Caki2 (cell line): ENCODE results near the gene RNLS. TPM values are rescaled to one million over a fixed set of nuclear protein-coding genes. Genes with fewer than 3 reads are reported as not detected.

Experiments
- DNase-seq: peaks from one replicate; pipeline ENCODE4 v3.0.0-alpha.2; 2015; ENCODE audit warnings: low read depth
- in situ Hi-C: cut with HindIII; loops from 2 replicates; pipeline ENCODE4 v1.10.0; 2016; ENCODE audit warnings: low sequenced_read_pairs, low pct_unique_long_range_greater_than_20kb, mixed read lengths
- total RNA-seq: library from RNA; depleted of rRNA; stranded (reverse); fragments of >200 nt; shearing (Covaris generic); gene quantifications from 2 replicates; pipeline ENCODE4 v1.2.3, GENCODE V29; 2014; ENCODE audit warnings: low replicate concordance

RNLS gene
- total RNA-seq, 1 experiment from 2014 or later: 19.1 TPM

- in situ Hi-C loops: no loop called here
- no peak for DNase-seq
Measured at GRCh38 chr10:88271761-88272543, 311.2 kb downstream of the RNLS start.

DNA sequence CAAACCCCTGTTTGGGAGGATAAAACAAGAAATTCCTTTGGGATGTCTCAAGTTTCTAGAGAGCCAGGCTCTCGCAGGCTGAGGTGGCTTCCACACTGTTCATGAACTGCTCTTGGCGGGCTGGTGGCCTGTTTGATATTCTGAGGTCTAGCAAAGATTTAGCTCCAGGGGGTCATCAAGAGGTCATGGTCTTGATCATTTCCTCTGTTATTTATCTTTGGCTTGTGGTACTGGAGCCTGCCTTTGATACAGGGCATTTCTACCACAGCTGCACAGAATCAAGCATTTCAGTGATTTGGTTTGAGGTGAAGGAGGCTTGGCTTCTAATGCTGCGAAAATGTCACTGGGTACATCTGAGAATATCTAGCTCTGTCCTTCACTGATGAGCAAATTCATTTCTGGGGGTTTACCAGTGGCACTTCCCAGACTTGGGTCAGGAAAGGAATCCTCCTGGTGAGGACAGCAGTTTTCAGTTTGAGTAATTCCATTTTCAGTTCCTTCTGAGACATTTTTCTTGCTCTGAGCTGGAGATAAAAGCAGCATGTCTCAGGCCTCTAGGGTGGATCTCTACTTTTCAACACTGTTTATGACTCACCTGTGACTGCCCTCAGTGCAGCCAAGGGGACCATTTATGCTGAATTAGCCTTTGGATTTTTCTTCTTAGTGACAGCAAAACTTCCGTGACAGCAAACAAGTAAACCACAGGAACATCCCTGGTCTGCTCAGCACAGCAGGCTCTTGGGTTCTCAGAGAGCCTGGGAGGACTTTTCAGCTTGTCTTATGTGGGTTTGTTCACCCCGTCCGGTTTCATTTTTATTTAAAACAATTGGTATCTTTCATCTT, 312.0 kb downstream of the RNLS start:
- no peak for DNase-seq
- in situ Hi-C loops: no loop called here

GRCh38 chr10:88270061-88270808, 312.9 kb downstream of the RNLS start:
- in situ Hi-C loops: no loop called here

DNA sequence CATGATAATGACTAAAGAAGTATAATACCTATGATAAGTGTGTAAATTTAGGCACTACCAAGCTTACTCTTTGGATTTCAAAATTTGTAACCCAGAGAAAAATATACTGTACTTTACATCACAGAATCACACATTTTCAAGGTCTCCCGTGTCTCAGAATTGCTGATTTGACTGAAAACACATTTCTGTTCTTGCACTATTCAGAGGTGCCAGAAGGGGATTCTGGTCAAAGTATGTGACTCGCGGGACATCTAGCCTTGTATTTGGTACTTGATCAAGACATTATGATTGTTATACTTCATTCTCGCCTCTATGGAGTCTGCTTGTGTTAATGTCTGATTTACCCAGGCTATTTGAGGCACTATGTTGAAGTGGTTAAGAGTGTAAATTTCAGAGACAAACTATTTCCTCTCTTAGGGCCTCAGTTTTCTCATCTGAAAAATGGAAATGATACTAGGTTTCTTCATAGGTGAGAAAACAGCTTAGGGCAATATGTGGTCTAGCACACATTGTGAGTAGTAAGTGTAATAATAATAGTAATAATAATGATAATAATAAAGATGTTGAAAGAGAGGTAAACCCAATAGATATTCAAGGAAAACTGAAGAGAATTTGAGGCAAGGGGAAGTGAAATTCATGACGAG, 320.4 kb downstream of the RNLS start:
- in situ Hi-C loops: no loop called here
- no peak for DNase-seq

More at GRCh38 chr10:88270061-88270808, 312.9 kb downstream of the RNLS start:
- DNase-seq: no peak

- no peak for DNase-seq
- in situ Hi-C loops: no loop called here
Measured at GRCh38 chr10:88261152-88261551, 322.0 kb downstream of the RNLS start.

GRCh38 chr10:88260329-88261051, 322.6 kb downstream of the RNLS start:
- DNase-seq: no peak
- in situ Hi-C loops: no loop called here

DNA sequence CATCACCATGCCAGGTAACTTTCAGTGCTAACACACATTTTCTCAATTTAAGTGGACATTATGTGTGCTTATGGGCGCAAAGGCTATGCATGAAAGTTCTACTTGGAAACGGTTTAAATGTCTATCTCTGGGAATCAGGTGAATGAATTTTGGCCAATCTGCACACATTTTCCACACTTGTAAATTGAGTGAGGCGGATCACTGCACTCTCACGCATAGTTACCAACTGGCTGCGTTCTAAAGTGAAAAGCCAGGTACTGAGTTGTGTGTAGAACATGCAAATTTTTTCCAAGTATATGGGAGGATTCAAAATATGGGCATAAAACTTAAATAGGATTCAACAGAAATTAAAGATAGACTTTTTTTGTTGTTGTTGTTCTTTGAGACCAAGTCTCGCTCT, 323.7 kb downstream of the RNLS start:
- in situ Hi-C loops: no loop called here
- DNase-seq: no peak

DNA sequence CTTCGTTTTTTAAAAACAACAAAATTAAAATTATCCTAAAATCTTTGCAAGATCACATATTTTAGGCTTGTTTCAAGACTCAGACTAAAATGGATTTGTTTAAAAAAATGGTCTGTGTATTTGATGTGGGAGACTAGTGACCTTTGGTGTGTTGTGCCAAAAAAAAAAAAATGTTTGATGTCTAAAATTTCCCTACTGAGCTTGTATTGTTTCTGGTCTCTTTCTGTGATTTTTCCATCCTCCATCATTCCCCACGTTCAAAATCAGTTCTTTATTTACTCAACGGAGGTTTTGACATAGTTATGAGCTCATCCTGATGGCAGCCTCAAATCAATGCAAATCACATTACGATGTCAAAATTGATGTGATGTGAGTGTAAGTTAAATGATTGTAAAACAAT, 326.2 kb downstream of the RNLS start:
- in situ Hi-C loops: no loop called here
- no peak for DNase-seq

DNA sequence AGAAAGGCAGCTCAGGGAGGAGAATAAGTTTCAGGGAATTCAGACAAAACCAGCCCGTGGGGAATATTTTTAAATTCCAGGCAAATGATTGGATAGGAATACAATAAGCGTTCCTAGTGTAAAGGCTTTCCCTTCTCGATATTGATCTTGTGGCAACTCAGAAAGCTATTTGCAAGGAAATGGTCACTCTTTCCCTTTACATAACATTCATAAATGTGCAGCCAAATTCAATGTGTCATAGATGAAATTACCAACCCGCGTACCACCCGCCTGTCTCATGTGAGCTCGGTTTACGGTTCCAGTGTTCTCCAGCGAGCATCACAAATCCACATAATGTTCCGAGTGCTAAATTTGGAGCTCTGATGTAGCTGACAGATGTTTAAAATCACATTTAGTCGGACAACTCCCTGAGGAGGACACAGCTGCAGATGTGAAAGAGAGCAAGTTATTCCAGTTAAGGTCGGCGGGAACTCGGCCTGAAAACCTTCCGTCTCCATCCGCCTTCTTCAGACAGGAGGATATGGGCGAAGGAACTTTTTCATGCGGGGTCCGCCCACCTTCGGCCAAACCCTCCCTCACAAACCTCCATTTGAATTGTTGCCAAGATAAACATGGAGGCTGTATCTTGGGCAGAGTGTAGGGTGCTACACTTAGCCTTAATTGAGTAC, 327.0 kb downstream of the RNLS start:
- DNase-seq: no peak
- in situ Hi-C loops: no loop called here

- in situ Hi-C loops: no loop called here
- peak; percentile 65 for DNase-seq
Measured at GRCh38 chr10:88254091-88254490, 329.0 kb downstream of the RNLS start.

DNA sequence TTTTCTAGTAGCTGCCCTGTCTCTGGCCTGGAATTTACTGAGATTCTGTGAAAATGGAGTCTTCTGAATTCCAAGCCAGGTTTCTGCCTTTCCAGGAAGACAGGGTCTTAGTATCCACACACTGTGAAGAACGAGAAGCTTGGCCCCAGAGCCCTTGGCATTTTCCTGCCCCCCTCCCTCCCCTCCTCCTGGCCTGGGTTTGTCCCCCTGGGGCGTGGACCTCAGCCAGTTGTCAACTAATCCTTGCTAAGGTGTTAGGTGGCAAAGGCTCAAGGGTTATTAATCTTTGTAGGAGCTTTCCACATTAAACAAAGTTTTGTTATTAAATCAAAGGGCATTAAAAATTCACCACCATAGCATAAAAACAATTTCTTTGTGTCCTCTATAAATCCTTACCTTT, 329.5 kb downstream of the RNLS start:
- in situ Hi-C loops: no loop called here
- no peak for DNase-seq

DNA sequence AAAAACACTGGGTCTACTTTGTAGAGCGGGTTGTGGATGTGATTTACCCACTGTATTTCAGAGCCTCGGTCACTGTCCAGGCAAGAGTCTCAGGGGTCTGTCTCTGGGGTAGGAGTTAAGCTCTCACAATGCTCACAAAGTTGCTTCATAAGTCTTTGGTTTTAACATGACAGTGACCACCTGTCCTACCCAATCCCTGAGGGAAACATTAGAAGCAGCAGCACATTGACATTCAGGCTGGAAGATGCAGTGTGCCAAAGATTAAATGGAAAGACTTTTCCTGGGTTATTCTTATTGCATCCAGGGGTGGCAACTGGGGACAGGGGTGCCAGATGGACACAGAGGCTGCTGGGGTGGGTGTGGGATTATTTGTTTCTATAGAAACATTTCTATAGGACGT, 330.0 kb downstream of the RNLS start:
- in situ Hi-C loops: no loop called here
- no peak for DNase-seq

DNA sequence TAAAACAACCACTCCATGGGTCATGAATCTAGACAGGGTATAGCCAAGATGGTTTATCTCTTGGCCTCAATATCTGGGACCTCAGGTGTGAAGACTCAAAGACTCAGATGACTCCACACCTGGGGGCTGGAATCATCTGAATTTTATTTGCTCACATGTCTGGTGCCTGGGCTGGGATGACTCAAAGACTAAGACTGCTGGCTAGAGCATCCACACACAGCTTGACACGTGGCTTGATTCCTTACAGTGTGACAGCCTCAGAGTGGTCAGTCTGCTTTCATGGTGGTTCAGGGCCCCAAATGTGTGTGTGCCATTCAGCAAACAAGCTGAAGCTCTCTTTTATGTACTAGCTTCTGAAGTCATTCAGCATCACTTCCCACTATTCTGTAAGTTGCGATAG, 333.7 kb downstream of the RNLS start:
- no peak for DNase-seq
- in situ Hi-C loops: no loop called here

DNA sequence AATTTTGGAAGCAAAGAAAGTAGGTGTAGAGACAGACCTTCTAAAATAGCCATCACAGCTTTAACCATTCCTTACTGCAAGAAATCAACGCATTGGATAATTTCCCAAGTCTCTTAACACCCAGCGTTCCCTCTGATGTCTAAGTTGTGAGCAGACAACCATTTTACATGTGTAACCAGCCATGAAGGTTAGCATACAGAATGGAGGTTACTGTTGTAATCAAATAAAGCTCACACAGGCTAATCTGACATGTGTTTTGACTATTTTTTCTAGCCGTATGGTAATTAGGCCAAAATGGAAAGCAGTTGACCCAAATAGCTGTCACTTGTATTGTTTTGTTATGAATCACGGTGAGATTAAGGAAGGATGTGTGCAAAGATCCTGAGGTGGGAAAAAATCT, 336.4 kb downstream of the RNLS start:
- in situ Hi-C loops: no loop called here
- DNase-seq: no peak

GRCh38 chr10:88245974-88246511, 337.1 kb downstream of the RNLS start:
- no peak for DNase-seq
- in situ Hi-C loops: no loop called here

- no peak for DNase-seq
- in situ Hi-C loops: no loop called here
Measured at GRCh38 chr10:88244781-88245625, 338.1 kb downstream of the RNLS start.
